GM19452 (cell line): ENCODE data around the gene PPP1R17.
A peak's percentile ranks its signal among the peaks of the same experiment; 100 is the strongest.

ENCODE experiments used
- ATAC-seq: cut with Tn5 transposase; IDR thresholded peaks from one replicate; pipeline ENCODE4 v1.9.1; 2021; ENCODE audit not compliant: unreplicated experiment

The PPP1R17 gene

DNA sequence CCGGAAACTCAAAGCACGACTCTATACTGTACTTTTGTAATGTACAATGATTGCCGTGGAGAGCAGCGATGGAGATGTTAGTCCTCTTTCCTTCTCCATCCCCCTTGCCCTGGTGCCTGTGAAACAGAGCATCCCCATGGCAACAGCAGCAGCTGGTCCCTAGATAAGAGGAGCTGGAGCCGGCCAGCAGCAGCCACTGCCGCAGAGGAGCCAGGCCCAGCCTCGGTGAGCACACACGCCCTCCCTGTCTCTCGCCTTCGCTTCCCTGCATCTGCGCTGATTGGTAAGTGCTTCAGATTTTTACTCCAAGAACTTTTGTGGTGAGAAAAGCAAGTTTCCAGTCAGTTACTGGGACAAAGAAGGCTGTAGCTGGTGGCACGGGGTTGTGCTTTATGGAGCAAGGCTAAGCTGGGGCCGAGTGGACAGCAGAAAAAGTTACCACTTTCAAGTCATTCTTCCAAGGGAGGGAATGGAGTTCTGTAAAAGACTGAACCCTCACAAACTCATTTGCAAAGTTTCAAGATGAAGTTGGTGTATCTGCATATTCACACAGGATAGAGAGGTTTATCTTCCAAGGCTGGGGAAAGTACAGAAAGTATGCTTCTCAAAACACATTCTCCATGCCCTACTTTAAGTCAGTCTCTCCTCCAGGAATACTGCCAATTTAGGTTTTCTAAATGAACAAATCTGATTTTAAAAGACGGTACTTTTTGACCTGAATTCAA is at the start of gene PPP1R17:
Gene PPP1R17 (plus strand): TSS at position 192 of the 725 bp plus-strand sequence. CDS start 5,227 bp downstream, outside the sequence.
- ATAC-seq = no peak

DNA sequence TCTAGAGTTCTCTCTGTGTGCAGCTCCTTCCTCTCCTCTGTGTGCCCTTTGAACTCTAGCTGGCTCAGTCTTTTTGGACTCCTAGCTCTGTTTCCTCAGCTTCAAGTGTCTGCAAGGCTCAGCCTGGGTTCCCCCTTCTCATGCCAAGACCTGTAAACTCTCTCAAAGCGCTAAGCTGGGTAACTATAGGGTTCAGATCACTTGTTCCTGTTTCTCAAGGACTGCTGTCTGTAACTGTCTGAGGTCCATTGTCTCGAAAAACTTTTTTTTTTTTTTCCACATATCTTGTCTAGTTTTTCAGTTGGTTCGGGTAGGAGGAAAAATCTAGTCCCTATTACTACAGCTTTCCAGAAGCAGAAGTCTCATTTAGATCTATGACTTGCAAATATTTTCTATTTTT is 46.6 kb upstream of the PPP1R17 start:
- ATAC-seq = no peak

DNA sequence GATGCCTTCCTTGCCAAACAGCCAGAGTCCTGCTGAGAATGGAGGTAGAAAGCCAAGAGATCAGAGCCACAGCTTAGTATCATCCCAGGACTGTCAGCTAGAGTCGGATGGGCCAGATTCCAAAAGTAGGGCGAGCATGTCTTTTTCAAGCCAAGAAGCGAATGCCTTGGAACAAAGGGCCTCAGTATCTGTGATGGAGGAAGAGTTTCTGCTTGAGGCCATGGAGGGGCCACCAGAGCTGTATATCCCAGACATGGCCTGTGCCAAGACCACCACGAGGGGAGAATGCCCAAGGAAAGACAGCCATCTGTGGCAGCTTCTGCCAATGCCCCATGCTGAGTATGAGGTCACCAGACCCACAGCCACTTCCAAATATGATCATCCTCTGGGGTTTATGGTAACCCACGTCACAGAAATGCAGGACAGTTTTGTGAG is 44.3 kb upstream of the PPP1R17 start:
- ATAC-seq = no peak

DNA sequence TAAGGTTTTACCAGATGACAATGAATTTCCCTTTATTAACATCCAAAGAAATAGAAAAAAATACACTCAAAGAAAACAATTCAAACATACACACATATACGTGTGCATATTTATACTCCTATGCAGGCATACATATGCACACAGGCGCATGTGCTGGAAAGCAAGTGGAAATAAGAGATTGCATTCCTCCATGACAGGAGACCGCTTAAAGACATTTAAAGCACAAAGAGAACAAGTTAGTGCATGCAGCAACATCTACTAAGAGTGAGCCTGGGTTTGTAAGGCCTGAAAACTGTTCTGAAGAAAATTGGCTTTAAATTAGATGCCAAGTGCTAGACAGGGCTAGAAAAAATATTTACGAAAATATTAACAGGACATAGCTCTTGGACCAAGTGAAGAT is 40.1 kb upstream of the PPP1R17 start:
- no peak for ATAC-seq

DNA sequence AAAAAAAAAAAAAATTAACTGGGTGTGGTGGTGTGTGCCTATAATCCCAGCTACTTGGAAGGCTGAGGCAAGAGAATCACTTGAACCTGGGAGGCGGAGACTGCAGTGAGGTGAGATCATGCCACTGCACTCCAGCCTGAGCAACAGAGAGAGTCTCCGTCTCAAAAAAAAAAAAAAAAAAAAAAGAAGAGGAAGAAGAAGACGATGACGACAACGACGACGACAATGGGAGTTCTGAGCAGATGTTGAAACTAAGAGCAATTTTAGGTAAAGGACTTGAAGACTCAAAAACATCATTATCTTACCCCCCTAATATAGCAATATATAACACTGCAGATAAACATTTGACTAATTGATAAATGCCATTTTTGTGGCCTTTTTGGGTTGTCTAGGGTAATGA is 39.5 kb upstream of the PPP1R17 start:
- ATAC-seq = no peak

DNA sequence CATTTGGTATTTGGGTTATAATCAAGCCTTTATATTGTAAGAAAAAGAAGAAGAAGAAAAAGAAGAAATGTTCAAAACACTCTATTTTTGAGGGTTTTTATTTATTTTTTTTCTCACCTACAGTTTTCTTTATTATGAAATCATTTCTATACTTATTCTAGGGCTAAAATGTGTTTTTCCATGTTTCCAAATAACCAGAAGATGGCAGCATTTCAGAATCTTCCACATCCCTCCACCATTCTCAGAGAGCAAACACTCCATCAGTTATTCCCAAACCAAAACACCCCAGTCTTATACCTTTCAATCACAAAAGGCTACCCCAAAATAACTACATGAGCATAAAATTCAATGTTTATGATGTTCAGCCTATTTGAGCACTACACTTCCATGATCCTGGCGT is 38.7 kb upstream of the PPP1R17 start:
- ATAC-seq = no peak

DNA sequence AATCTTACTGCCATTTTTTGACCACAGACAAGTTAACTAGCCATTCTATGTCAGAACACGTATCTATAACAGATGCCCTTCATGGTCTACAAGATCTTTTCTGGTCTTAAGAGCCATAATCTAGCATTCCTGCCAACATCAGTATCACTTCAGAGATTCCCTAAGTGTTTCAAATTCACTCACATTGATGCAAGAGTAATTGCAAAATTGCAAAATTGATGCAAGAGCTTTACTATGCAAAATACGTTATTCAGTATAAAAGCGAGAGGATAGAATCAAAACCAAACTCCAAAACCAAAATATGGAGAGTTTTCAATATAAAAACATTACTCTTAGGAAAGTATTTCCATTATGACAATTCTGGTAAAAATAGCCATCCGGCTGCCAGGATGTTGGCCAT is 38.1 kb upstream of the PPP1R17 start:
- no peak for ATAC-seq

DNA sequence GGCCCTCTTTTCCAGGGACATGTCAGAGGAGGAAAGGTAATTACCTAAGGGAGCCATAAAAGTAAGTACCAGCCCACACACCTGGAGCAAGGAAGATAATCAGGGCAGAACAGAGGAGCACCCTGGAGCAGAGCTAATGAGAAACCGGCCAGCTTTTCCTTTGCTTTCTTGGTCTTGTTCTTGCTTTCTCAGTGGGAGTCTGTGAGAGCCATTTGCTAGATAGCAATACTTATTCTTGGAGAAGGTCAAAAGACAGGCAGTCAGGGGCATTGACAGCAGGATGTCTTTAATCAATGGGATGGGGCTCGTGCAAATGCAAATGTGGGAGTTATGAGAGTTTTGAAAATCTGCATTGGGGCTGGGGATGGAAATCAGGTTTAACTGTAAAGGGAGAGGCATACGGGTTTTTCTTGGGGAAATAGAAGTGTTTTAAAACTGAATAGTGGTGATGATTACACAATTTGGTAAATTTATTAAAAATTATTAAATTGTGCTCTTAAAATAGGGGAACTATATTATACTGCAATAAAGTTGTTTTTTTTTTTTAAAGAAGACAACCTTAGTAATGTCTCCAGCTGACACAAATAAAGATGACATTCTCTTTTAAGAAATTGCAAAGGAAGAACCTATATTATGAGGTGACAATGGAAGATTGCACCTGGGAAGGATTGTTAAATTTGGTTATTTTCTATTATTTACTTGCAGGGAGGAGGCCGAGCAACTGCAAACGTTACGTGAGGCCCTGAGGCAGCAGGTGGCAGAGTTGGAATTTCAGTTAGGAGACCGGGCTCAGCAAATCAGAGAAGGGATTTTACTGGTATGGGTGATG is 35.6 kb upstream of the PPP1R17 start:
- ATAC-seq = no peak

DNA sequence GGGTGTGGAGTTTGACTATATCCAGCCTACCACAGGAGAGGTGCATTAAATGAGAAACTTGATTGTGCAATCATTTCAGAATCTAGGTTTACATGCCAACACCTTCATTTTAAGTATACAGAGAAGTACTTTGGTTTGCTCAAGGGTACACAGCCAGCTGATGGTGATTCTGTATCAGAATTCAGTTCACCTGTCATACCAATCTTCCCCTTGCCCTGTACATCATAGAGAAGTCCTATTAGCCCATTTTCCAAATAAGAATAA is 35.0 kb upstream of the PPP1R17 start:
- no peak for ATAC-seq

DNA sequence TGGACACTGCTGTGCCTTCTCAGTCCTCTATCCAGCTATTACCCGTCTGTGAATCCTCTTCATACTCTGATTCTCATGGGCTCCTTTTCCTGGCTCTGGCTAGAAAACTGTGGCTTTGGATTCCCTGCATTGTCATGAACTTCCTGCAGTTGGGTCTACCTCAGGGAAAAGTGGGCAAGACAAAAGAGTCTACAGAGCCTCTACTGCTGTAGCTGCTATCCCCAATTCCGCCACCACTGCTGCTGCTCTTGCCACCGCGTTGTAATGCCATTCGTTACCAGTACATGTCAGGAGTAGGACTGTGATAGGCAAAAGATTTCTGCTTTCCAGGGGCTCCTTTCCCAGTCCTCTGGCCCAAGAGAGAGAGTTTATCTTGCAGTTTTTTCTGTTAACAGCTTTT is 23.9 kb upstream of the PPP1R17 start:
- ATAC-seq = no peak

DNA sequence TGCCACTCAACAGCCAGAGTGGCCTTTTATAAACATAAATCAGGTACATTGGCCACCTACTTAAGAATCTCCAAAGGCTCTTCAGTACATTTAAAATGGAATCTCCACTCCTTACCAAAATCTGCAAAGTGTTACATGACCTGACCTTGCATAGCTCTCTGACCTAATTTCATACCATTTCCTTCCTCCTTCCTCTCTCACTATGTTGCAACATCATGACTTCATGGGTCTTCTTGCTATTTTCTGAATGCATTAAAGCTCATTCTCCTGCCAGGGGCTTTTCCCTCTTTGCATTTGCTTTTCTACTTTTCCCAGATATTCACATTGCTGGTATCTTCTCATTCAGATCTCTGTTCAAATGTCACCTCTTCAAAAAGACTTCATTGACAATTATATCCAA is 22.1 kb upstream of the PPP1R17 start:
- ATAC-seq = no peak

DNA sequence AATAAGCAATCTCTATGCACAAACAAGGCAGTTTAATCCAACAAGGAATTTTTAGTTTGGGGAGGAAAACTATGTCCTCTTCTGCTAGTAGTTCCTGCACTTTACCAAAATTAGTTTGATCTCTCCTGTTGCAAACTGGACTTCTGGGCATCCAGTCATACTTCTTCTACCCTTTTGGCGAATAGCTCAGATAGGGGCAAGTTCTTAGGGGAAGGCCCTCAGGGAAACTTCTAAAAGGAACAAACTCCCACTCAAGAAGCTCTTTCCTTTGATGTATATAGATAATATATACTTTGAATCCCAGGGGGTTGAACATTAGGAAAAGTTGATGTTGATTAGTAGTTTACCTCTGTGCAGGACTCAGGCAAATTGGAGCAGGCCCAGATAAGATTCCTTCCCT is 21.5 kb upstream of the PPP1R17 start:
- no peak for ATAC-seq

DNA sequence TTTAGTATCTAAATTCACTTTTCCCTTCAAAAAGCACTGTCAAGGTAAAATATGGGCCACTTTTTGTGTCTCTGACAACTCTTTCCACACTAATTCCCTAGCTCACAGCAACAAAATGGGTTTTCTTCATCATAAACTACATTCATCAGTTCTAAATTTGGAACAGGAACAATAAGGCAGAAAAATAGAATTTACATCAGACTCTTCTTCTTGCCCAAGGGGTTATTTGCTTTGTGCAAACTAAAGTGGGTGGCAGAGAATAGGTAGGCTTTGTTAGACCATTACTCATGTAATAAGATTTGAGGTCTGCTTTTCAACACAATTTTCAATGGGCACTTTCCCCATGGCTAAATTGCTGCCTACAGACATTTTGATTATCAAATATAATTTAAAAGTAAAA is 17.6 kb upstream of the PPP1R17 start:
- ATAC-seq = no peak

DNA sequence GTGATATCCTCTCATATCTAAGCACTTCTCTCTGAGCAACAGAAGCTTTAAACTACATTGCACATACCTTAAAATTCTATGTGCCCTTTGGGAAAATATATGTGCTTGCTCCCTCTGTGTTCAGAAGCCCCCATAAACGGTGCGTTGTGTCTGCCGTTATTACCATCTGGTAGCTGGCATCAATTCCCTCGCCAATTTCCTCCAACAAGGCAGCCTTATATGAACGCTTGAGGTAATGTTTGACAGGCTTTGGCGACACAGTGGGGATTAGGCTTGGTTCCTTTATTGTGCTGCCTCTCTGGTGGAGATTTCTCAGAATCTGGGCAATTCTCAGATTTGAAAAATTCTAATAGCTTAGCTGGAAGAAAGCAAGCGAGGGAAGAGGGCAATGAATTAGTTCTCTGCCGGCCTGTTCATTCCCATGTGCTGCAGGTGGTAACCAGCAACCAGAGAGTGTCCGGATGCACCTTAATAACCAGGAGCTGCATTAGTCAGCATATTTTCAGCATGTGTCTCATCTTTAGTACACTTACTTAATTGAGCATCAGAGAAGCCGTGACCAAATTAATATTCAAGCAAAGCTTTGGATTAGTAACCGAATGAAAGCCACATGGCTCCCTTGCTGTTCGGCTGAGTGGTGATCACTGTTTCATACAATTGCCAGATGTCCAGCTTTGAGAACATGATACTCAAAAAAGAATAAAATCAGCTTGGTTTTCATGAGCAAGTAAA is 7.3 kb upstream of the PPP1R17 start:
- ATAC-seq = no peak

DNA sequence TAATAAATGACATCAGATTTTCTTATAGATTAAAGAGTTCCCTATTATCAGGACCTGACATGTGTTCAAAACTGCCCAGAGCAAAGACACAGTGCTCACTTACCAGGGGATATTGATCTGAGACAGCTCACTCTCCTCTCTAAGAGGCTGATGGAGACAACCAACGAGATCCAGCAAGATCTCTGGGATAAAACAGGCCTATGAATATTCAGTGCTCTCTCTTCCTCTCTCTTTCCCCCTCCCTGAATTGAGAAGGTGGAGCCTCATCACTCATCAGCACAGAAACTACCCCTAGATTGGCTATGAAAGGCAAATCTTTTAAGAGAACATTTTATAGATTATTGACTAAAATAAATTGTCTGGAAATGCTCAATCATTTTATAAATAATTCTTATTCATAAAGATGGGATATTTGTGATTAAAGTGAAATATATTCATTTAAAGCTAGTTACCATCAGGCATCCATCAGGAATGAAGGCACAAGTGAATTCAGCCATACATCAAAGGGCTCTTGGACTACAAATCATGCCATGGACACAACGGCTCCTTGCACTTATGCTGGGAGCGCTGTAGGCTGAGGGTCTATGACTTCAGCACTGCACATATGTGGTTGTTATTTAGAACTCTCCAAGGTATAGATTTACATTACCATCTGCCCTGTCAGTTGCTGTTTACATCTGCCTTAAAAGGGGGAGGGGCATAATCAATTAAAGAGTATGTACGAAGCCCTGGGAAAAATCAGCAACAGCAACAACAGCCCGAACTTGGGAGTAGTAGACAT is 3.4 kb upstream of the PPP1R17 start:
- no peak for ATAC-seq

DNA sequence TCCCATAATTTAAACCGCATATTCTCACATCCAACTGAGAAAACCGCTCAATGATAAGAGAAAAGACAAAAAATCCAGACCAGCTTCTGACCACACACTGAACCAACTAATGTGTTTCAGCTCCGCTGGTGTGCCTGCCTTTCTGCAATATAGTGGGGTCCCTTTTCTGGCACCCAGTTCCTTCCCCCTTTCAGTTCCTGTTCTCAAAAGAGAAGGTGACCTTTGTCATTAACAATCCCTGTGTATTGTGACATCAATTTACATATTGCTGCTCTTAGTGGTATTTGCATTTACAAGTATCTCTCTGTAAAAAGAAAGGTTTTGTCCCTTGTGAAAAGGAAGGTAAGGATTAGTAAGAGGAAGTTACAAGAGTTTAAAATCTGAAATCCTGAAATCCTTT is 1.4 kb downstream of the PPP1R17 start:
- peak; percentile 88 for ATAC-seq

DNA sequence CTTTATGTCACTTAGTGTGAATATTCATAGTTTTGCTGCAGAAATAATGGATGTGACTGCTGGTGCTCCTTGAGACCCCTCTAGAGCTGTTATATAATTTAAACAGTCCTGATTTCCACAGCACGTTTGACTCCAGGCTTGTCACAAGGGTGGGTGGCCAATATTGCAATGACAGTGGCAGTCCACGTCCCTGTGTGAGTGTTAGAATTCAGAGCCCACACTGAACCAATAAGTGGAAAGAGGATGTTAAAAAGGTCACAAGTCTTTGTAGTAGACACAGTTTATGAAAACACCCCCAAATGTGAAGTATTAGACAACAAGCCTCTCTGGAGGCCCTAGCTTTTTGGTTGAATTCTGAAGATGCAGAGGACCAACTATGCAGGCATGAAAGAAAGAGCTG is 2.0 kb downstream of the PPP1R17 start:
- ATAC-seq = no peak

DNA sequence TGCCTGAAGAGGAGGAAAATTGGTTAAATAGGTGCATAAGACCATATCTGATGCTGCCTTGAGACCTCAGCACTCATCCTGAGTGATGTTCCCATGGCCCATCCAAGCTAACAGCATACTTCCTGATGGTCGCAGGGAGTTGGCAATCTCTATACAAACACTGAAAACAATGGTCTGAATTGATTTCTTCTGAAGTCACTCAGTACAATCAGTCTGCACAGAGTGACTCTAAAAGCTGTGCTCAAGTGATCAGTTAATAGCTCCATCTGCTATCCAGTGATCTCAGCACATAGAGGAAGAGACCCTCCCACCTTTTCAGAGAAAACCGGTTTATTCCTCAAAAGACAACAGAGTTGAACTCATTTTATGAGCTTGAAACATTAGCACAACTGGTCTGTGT is 3.9 kb downstream of the PPP1R17 start:
- ATAC-seq = no peak

DNA sequence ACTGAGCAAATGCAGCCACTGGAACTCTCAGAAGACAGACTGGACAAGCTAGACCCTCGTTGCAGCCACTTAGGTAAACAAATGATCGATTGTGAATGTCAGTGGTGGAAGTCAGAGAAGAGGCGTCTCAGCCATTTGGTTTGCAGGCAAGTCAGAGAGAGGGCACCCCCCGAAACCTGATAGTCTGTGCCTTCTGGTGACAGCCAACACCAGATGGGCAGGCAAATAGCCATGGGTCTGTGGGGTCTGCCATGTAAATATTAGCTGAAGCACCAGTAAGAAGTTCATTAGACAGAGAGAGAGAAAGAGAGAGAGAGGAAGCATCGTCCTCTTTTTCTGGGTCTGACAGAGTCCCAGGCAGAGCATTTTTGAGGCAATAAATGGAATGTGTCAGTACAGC is 5.4 kb downstream of the PPP1R17 start:
- no peak for ATAC-seq

DNA sequence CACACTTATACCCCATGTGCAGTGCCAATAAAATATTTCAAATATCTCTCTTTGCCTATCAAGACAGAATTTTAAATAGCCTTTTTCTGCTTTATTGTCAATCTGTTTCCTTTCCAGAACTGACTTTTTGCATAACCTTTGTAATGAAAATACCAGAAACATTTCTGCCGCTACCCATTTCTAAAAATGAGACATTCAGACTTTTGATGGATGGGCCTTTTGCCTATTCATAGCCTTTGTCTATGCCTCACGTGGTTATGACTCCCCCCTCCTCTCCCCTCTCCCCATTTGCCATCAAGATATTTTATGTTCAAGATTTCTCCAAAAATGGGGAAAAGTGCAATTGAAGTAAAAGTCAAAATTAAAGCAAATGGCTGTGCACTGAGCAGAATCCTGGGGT is 5.9 kb downstream of the PPP1R17 start:
- ATAC-seq = no peak

DNA sequence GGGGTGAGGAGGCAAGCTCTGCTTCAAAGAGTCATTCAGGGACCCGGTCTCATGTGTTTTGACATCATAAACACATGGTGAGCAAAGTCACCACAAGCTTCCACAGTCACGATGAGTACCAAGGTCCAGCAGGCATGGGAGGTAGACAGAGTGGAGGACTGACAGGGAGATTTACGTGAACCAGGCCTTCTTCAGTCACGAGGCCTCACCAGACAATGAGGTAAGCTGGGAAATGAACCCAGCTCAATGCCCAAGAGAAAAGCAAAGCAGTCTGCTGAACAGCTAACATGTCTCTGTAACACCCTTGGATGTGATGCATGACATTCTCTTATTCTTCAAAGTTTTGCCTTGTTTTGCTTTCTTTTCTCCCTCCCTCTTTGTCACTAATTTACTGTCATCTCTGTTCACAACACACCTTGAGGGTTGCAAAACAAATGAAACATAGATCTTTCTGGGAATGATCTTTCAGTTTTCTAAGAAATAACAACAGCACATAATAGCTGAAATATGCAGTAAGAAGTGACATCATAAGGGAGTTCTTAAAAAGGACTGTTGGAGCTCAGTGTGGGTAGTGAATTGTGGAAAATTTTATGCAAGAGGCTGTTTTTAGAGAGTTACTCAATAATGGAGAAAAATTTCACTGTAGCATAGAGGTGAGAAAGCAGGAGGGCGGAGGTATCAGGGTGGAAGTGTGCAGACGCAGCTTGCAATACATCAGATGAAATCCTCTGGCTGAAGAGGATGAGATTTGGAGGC is 9.0 kb downstream of the PPP1R17 start:
- ATAC-seq = no peak
